Endothelial cell of umbilical vein (primary cell): Measurements from ENCODE around the gene AGT. TPM values are rescaled to one million over a fixed set of nuclear protein-coding genes. Genes with fewer than 3 reads are reported as not detected.

ENCODE experiments used
- BruUV-seq: library from RNA; stranded (reverse); fragments of 400-500 nt; replicated peaks from 2 replicates; lab custom pipeline; 2021; lab: Mats Ljungman, UMichigan
- CTCF ChIA-PET: fragments of 300-600, 350-600 bp; sonication (Branson Sonifier 250); formaldehyde crosslinking; loops from one replicate; lab custom pipeline; 2021; ENCODE audit warnings: antibody characterized with exemption, inconsistent platforms; lab: Charles Lee
- POLR2A ChIA-PET: fragments of 300-600, 350-600 bp; sonication (Branson Sonifier 250); formaldehyde crosslinking; loops from one replicate; lab custom pipeline; 2021; ENCODE audit warnings: antibody characterized with exemption, inconsistent platforms; lab: Charles Lee
- DNase-seq: peaks from one replicate; pipeline ENCODE4 v3.0.0-alpha.2; 2011; ENCODE audit warnings: low read depth, low spot score
- FAIRE-seq: peaks from 2 replicates; lab custom pipeline; 2011; peaks lifted over from hg19 to GRCh38; lab: Jason Lieb, UNC
- H2AFZ ChIP-seq: 2 replicates; pipeline ENCODE4 v1.6.0; 2012; ENCODE audit warnings: low read depth, low read length, control low read depth, inconsistent platforms
- H3K27ac ChIP-seq: 2 replicates; pipeline ENCODE4 v1.5.1; 2011; ENCODE audit warnings: low read depth, mild to moderate bottlenecking, control low read depth, low read length, moderate library complexity; ENCODE audit not compliant: insufficient read depth
- H3K27me3 ChIP-seq, 2 experiments: 2 replicates each; pipeline versions ENCODE4 v1.6.0 to v1.6.1; 2011; ENCODE audit warnings: low read length in 2 of 2, mixed read lengths in 1 of 2; ENCODE audit not compliant: control insufficient read depth in 2 of 2, insufficient read depth in 2 of 2
- H3K36me3 ChIP-seq, 2 experiments: 2 replicates in 1 of 2; 3 replicates in 1 of 2; pipeline ENCODE4 v1.5.1; 2011; ENCODE audit warnings: low read length in 2 of 2, mild to moderate bottlenecking in 1 of 2, moderate library complexity in 1 of 2; ENCODE audit not compliant: control insufficient read depth in 2 of 2, insufficient read depth in 2 of 2; ENCODE audit errors: extremely low read depth in 1 of 2
- H3K4me1 ChIP-seq: 3 replicates; pipeline ENCODE4 v1.5.1; 2011; ENCODE audit warnings: mild to moderate bottlenecking, low read length; ENCODE audit not compliant: control insufficient read depth, insufficient read depth; ENCODE audit errors: extremely low read depth
- H3K4me2 ChIP-seq: 2 replicates; pipeline ENCODE4 v1.6.1; 2011; ENCODE audit warnings: low read length, control low read depth, mixed read lengths; ENCODE audit not compliant: insufficient read depth
- H3K4me3 ChIP-seq, 3 experiments: fragments of 200-600 bp in 1 of 3; sonication (generic), shearing (Covaris generic) in 1 of 3; replicated peaks in 1 of 3; 2 replicates each; pipeline ENCODE4 v1.5.1; 2011 to 2016; ENCODE audit warnings: control low read depth in 3 of 3, low read length in 3 of 3, mild to moderate bottlenecking in 2 of 3, inconsistent platforms in 1 of 3, low read depth in 1 of 3, moderate library complexity in 1 of 3; ENCODE audit not compliant: insufficient read depth in 1 of 3
- H3K79me2 ChIP-seq: 2 replicates; pipeline ENCODE4 v1.6.0; 2012; ENCODE audit warnings: low read length, inconsistent platforms; ENCODE audit not compliant: control insufficient read depth, insufficient read depth
- H3K9ac ChIP-seq: replicated peaks from 2 replicates; pipeline ENCODE3; 2011; ENCODE audit warnings: low read length, control low read depth; ENCODE audit not compliant: insufficient read depth; ENCODE audit errors: extremely low read depth
- H3K9me1 ChIP-seq: replicated peaks from 3 replicates; pipeline ENCODE4 v1.6.0; 2011; ENCODE audit warnings: mild to moderate bottlenecking, low read length; ENCODE audit not compliant: control insufficient read depth, insufficient read depth; ENCODE audit errors: extremely low read depth
- H3K9me3 ChIP-seq: replicated peaks from 2 replicates; pipeline ENCODE4 v1.5.1; 2012; ENCODE audit warnings: low read length, inconsistent platforms; ENCODE audit not compliant: control insufficient read depth, insufficient read depth
- H4K20me1 ChIP-seq: replicated peaks from 2 replicates; pipeline ENCODE3; 2011; ENCODE audit warnings: mild to moderate bottlenecking, low read length; ENCODE audit not compliant: control insufficient read depth, insufficient read depth; ENCODE audit errors: extremely low read depth
- CTCF ChIP-seq, 2 donors: IDR thresholded peaks; 1 replicate in 1 of 2; 2 replicates in 1 of 2; pipeline ENCODE4 v1.5.1; 2011; ENCODE audit warnings: low read length in 2 of 2, mild to moderate bottlenecking in 2 of 2, moderate library complexity in 2 of 2, control low read depth in 1 of 2, inconsistent platforms in 1 of 2, low read depth in 1 of 2; ENCODE audit not compliant: insufficient read depth in 1 of 2; ENCODE audit errors: extremely low read depth in 1 of 2
- EZH2 ChIP-seq: IDR thresholded peaks from 2 replicates; pipeline ENCODE4 v1.6.1; 2012; ENCODE audit warnings: borderline replicate concordance, low read depth, mild to moderate bottlenecking, moderate library complexity, low read length, inconsistent platforms; ENCODE audit not compliant: severe bottlenecking
- FOS ChIP-seq: IDR thresholded peaks from 2 replicates; pipeline ENCODE4 v1.6.1; 2011; ENCODE audit warnings: mild to moderate bottlenecking, low read length, moderate library complexity, borderline replicate concordance; ENCODE audit not compliant: insufficient read depth
- GATA2 ChIP-seq: IDR thresholded peaks from 2 replicates; pipeline ENCODE4 v1.7.0; 2011; ENCODE audit warnings: low read depth, mild to moderate bottlenecking, moderate library complexity, mixed read lengths, low read length; ENCODE audit not compliant: insufficient read length, insufficient read depth
- JUN ChIP-seq: IDR thresholded peaks from 2 replicates; pipeline ENCODE4 v1.6.1; 2011; ENCODE audit warnings: borderline replicate concordance, low read depth; ENCODE audit not compliant: insufficient read length, insufficient read depth
- MAX ChIP-seq: IDR thresholded peaks from 2 replicates; pipeline ENCODE4 v1.6.1; 2011; ENCODE audit not compliant: insufficient read depth, insufficient read length
- MYC ChIP-seq: IDR thresholded peaks from one replicate; pipeline ENCODE4 v1.6.1; 2011; ENCODE audit warnings: mild to moderate bottlenecking, low read depth, low read length
- POLR2A ChIP-seq: IDR thresholded peaks from 2 replicates; pipeline ENCODE4 v1.6.1; 2012; ENCODE audit warnings: low read depth, mild to moderate bottlenecking, control low read depth, low read length
- POLR2AphosphoS5 ChIP-seq: IDR thresholded peaks from 2 replicates; pipeline ENCODE4 v1.6.1; 2012; ENCODE audit warnings: low read depth, mild to moderate bottlenecking, control low read depth, low read length, moderate library complexity; ENCODE audit not compliant: insufficient read depth
- dilution Hi-C: fragments of 300-500 bp; cut with MboI; formaldehyde crosslinking; loops from one replicate; pipeline ENCODE4 v1.15.0; 2019; ENCODE audit warnings: low sequenced_read_pairs; ENCODE audit not compliant: extremely low pct_ligation_motif_present
- intact Hi-C: fragments of 100-400 bp; cut with micrococcal nuclease; formaldehyde crosslinking; loops from one replicate; pipeline ENCODE4 v1.10.0; 2022
- polyA plus RNA-seq, 4 experiments: library from polyadenylated mRNA; depleted of rRNA in 3 of 4; stranded (reverse) in 3 of 4; unstranded in 1 of 4; fragments of >200 nt; gene quantifications; 2 replicates each; pipeline versions ENCODE4 v1.2.1 to v1.2.3, GENCODE V29; 2011 to 2012; ENCODE audit warnings: missing spikeins in 1 of 4
- total RNA-seq: library from RNA; stranded (reverse); gene quantifications from 2 replicates; pipeline ENCODE4 v1.2.3, GENCODE V29; 2021

Gene AGT
- total and polyA plus RNA-seq, 2 donors (not counting 3 experiments of a cell fraction or from before 2014, with no cell fraction given) = not detected

DNA sequence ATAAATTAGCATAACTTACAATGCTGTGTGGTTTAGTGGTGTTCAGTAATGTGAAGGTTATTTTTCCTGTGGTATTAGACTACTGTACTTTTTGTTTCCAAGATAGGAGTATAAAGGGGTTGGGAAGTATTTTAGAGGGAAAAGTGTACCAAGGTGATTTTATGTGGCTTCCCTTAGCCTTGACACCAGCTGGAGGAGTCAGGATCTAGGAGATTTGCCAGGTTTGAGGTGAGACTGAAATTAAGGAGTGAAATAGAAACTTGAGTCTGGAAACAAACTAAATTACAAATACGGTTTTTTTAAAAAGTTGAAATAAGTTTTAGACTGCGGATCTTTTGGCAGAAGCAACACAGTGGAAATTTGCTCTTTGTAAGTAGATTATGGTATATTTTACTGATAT is 39.3 kb downstream of the AGT start:
- no peak for FAIRE-seq

More for the DNA sequence above, 39.3 kb downstream of the AGT start:
- H3K27me3 ChIP-seq = no peaks in the 10 kb centered on the region
- TF ChIP-seq POLR2A (no peak), FOS (no peak), MYC (no peak), MAX (no peak), CTCF (IDR thresholded peaks at IDR 0.05; ENCODE audit: extremely low read depth in 1 of 2, insufficient read depth in 1 of 2, low read depth in 1 of 2, low read length in 2 of 2) (no peak), JUN (no peak), EZH2 (no peak), POLR2AphosphoS5 (no peak), GATA2 (no peak)
- intact Hi-C loops = no loop called here
- dilution Hi-C loops = no loop called here
- H3K4me3 ChIP-seq = no peak overlapping the region
- H3K36me3 ChIP-seq = peaks cover 3 to 13% of the 10 kb centered on the region in 2 experiments
- no peak overlapping the region for H3K9ac ChIP-seq
- H2AFZ ChIP-seq = no peak overlapping the region
- ChIA-PET CTCF (no interaction called here), POLR2A (no interaction called here)
- H3K4me2 ChIP-seq = no peak overlapping the region
- H4K20me1 ChIP-seq = no peaks in the 10 kb centered on the region
- H3K9me3 ChIP-seq = no peaks in the 10 kb centered on the region
- no peaks in the 10 kb centered on the region for H3K4me1 ChIP-seq
- no TSS peak for BruUV-seq
- no peaks in the 10 kb centered on the region for H3K9me1 ChIP-seq
- DNase-seq = no peak
- H3K27ac ChIP-seq = no peak overlapping the region
- no peaks in the 10 kb centered on the region for H3K79me2 ChIP-seq
